ENCODE data around the gene LDHAL6A.

The LDHAL6A gene

DNA sequence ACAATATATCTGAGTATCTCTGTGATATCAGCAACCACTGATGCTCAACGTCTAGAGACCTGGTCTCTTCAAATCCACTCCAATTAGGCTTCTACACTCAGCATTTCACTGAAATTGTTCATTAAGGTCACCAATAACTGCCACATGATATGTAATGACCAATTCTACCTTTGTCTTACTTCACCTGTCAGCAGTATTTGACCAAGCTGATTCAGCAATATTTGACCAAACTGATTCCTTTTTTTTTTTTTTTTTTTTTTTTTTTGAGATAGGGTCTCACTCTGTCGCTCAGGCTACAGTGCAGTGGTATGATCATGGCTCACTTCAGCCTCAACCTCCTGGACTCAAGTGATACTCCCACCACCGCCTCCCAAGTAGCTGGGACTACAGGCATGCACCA lies 65.5 kb downstream of the LDHAL6A start:
- in situ Hi-C loops (cut with HindIII; ENCODE audit: low sequenced_read_pairs): no loop called here
- no peak overlapping the region for H3K4me3 ChIP-seq (ENCODE audit: low read depth, low read length)
- TF ChIP-seq, protein P1, sequence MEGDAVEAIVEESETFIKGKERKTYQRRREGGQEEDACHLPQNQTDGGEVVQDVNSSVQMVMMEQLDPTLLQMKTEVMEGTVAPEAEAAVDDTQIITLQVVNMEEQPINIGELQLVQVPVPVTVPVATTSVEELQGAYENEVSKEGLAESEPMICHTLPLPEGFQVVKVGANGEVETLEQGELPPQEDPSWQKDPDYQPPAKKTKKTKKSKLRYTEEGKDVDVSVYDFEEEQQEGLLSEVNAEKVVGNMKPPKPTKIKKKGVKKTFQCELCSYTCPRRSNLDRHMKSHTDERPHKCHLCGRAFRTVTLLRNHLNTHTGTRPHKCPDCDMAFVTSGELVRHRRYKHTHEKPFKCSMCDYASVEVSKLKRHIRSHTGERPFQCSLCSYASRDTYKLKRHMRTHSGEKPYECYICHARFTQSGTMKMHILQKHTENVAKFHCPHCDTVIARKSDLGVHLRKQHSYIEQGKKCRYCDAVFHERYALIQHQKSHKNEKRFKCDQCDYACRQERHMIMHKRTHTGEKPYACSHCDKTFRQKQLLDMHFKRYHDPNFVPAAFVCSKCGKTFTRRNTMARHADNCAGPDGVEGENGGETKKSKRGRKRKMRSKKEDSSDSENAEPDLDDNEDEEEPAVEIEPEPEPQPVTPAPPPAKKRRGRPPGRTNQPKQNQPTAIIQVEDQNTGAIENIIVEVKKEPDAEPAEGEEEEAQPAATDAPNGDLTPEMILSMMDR (IDR thresholded peaks at IDR 0.05; ENCODE audit: low read depth, low read length, missing control alignments): no peak
- DNase-seq (ENCODE audit: low read depth): no peak

DNA sequence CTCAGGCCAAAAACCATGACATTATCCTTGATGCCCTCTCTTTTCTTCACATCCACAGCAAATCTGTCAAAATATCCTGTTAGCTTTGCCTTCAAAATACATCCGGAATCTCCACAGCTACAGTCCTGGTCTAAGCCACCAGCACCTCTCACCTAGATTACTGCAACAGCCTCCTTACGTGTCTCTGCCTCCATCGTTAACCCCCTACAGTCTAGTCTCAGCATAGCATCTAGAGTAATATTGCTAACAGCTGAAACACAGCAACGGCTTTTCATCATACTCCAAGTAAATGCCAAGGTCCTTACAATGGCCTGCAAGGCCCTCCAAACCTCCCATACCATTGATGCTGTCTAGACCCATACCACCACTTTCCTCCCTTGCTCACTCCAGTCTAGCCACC lies 66.7 kb downstream of the LDHAL6A start:
- in situ Hi-C loops (cut with HindIII; ENCODE audit: low sequenced_read_pairs): no loop called here
- no peak for DNase-seq (ENCODE audit: low read depth)
- no peak overlapping the region for H3K4me3 ChIP-seq (ENCODE audit: low read depth, low read length)
- TF ChIP-seq, protein P1 (IDR thresholded peaks at IDR 0.05; ENCODE audit: low read depth, low read length, missing control alignments): peak; percentile 18

DNA sequence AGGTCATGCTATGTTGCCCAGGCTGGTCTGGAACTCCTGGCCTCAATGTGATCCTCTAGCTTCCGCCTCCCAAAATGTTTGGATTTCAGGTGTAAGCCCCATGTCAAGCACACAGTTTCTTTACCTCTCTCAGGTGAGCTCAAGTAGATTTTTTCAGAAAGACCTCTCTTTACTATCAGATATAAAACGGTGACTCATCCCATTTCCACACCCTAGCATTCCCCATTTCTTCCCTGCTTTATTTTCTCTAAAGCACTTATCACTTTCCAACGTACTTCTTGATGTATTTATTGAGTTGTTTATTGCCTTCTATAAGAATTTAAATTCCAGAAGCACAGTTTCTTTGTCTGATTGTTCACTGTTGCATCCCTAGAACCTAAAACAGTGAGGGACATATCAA lies 67.4 kb downstream of the LDHAL6A start:
- no peak for DNase-seq (ENCODE audit: low read depth)
- TF ChIP-seq, protein P1 (IDR thresholded peaks at IDR 0.05; ENCODE audit: low read depth, low read length, missing control alignments): no peak
- in situ Hi-C loops (cut with HindIII; ENCODE audit: low sequenced_read_pairs): no loop called here
- H3K4me3 ChIP-seq (ENCODE audit: low read depth, low read length): no peak overlapping the region

DNA sequence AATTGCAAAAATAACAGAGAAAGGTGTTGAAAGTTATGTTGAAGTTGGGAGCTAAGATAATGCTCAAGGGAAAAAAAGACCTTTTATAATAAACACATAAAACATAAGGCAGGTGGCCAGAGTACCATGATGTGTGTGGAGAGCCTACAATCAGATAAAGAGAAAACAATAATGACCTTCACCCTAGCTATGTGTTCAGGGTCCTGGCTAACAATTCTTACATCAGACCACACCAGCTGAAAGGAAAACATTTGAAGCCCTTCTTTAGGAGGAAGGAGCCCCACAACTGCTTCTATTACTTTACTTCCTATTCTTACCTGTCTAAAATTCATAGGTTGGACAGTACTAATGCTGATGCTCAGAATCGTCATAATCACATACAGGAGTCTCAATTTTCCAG lies 68.6 kb downstream of the LDHAL6A start:
- no peak overlapping the region for H3K4me3 ChIP-seq (ENCODE audit: low read depth, low read length)
- no peak for DNase-seq (ENCODE audit: low read depth)
- in situ Hi-C loops (cut with HindIII; ENCODE audit: low sequenced_read_pairs): no loop called here
- TF ChIP-seq, protein P1 (IDR thresholded peaks at IDR 0.05; ENCODE audit: low read depth, low read length, missing control alignments): no peak

DNA sequence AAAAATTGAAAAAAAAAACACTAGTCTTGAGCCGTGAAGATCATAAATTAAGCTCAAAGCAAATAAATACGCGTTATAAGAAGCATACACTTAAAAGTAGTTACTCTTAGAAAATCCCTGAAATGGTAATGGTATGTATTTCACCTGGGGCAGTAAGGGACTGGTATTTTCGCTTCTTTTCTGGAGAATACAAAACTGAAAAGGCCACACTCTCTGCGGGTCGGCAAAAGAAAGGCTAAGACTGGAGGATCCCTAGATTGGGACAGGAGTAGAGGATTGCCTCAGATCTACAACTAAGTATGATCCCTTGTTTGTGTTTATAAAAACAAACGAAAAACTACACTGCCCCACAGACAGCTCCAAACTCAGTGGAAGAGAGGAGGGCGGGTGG lies 70.5 kb downstream of the LDHAL6A start:
- no peak for DNase-seq (ENCODE audit: low read depth)
- in situ Hi-C loops (cut with HindIII; ENCODE audit: low sequenced_read_pairs): no loop called here
- peak overlapping the region; percentile 80 for H3K4me3 ChIP-seq (ENCODE audit: low read depth, low read length)
- TF ChIP-seq, protein P1 (IDR thresholded peaks at IDR 0.05; ENCODE audit: low read depth, low read length, missing control alignments): no peak

DNA sequence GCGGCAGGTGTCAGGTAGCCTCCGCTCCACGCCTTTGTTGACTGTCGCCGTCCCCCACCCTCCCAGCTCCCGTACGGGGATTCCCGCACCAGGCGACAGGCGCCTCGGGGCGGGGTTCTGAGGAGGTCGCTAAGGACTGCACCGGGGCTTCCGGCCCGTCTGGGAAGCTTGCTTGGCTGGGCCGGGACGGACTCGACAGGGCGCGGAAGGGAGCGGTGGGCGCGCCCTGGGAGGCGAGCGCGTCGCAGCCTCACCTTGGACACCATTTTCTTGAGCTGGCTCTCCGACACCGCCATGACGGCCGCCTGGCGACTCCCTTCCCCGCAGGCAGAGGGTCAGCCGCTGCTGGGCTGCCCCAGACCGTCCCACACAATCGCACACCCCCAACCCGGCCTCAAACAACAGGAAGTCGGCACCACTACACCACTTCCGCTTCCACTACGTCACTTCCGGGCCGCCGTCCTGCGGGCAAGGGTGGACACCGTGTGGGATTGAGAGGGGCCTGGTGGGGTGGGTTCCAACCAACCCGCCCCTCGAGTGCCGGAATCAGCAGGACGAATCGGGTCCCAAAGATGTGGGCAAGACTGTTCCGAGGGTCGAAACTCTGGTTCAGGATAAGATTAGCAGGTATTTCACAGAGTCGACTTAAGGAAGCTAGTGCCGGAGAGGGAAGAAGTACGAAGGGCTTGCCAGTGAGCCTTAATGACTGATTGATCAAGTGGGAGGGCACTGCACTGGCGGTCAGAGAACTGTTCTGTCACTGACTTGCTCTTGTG lies 71.1 kb downstream of the LDHAL6A start, which contains the start of gene TSG101:
TSS of gene TSG101 (minus strand) at position 422 of the 776 bp plus-strand sequence. CDS start at position 296, 126 bp downstream.
- in situ Hi-C loops (cut with HindIII; ENCODE audit: low sequenced_read_pairs): no loop called here
- TF ChIP-seq, protein P1 (IDR thresholded peaks at IDR 0.05; ENCODE audit: low read depth, low read length, missing control alignments): no peak
- peak within 1 kb of the TSS; percentile 80 for H3K4me3 ChIP-seq (ENCODE audit: low read depth, low read length)
- peak; percentile 80 for DNase-seq (ENCODE audit: low read depth)
